Gastrocnemius medialis (tissue), 4 donors: ENCODE results near the gene PLCXD1. TPM values are rescaled to one million over a fixed set of nuclear protein-coding genes. Genes with fewer than 3 reads are reported as not detected.
"Not testable (repeated sequence)": the region's sequence is repeated elsewhere in the genome, so short reads cannot be mapped to it uniquely, and the experiment has no call there.

Source experiments
- ATAC-seq, 2 donors: fragments of 150-250 bp; one replicate each; pipeline ENCODE4 v1.9.1; 2016
- DNase-seq, 2 donors: peaks; one replicate each; pipeline ENCODE4 v3.0.0-alpha.2; 2019
- H3K27ac ChIP-seq, 4 donors: fragments of 200-600 bp; sonication (generic); 1 replicate in 1 of 4; 2 replicates in 3 of 4; pipeline ENCODE4 v1.5.1; 2016 to 2018; ENCODE audit warnings: mild to moderate bottlenecking in 2 of 4, moderate library complexity in 1 of 4
- H3K27me3 ChIP-seq, 3 donors: fragments of 200-600 bp; sonication (generic) in 2 of 3; 1 replicate in 1 of 3; 2 replicates in 2 of 3; pipeline versions ENCODE4 v1.5.1 to v1.6.0; 2016 to 2019; ENCODE audit warnings: mild to moderate bottlenecking in 1 of 3, moderate library complexity in 1 of 3
- H3K36me3 ChIP-seq, 2 donors: fragments of 200-600 bp; sonication (generic) in 1 of 2; one replicate each; pipeline ENCODE4 v1.5.1; 2017 to 2018
- H3K4me1 ChIP-seq, 2 donors: fragments of 200-600 bp; sonication (generic) in 1 of 2; one replicate each; pipeline ENCODE4 v1.5.1; 2016 to 2017; ENCODE audit warnings: mild to moderate bottlenecking in 2 of 2
- H3K4me3 ChIP-seq, 4 donors: fragments of 200-600 bp; sonication (generic) in 3 of 4; 1 replicate in 1 of 4; 2 replicates in 3 of 4; pipeline ENCODE4 v1.5.1; 2016 to 2019; ENCODE audit warnings: mild to moderate bottlenecking in 2 of 4
- H3K9me3 ChIP-seq, 3 donors: fragments of 200-600 bp; sonication (generic) in 2 of 3; 1 replicate in 1 of 3; 2 replicates in 2 of 3; pipeline ENCODE4 v1.5.1; 2016 to 2019
- CTCF ChIP-seq, 5 experiments: fragments of 450-650 bp in 3 of 5; fragments of 200-600 bp in 2 of 5; sonication (generic) in 2 of 5; IDR thresholded peaks in 4 of 5; conservative IDR thresholded peaks in 1 of 5; 1 replicate in 4 of 5; 2 replicates in 1 of 5; pipeline ENCODE4 v1.5.1; 2016 to 2019; ENCODE audit warnings: antibody characterized with exemption in 5 of 5, mild to moderate bottlenecking in 3 of 5, moderate library complexity in 3 of 5
- POLR2A ChIP-seq, 2 donors: fragments of 450-650 bp; IDR thresholded peaks; one replicate each; pipeline ENCODE4 v1.6.1; 2017; ENCODE audit warnings: antibody characterized with exemption in 2 of 2, mild to moderate bottlenecking in 2 of 2, moderate library complexity in 2 of 2
- in situ Hi-C, 4 donors: fragments of 200-750 bp; cut with MboI; loops; one replicate each; pipeline versions ENCODE4 v1.15.0 to v1.8.0; 2017; ENCODE audit warnings: low sequenced_read_pairs in 4 of 4
- intact Hi-C: fragments of 100-400 bp; cut with DNase I; formaldehyde crosslinking; loops from one replicate; pipeline ENCODE4 v1.15.1; 2023; ENCODE audit warnings: low total_unique reads
- total RNA-seq, 4 donors: library from RNA; depleted of rRNA; stranded (reverse); fragments of >200 nt; gene quantifications; one replicate each; pipeline versions ENCODE4 v1.1.0 to v1.2.3, GENCODE V29; 2016

PLCXD1 gene
- total RNA-seq, 4 donors from 2014 or later = 0.36 to 1.7 (median 0.66) TPM

- Histone ChIP-seq H3K27ac (no peak overlapping the region), H3K27me3 (no peaks in the 10 kb centered on the region), H3K36me3 (no peaks in the 10 kb centered on the region), H3K4me1 (no peaks in the 10 kb centered on the region), H3K4me3 (no peak overlapping the region), H3K9me3 (no peaks in the 10 kb centered on the region)
- no peak for TF ChIP-seq CTCF (IDR thresholded peaks at IDR 0.05 in 4 of 5, conservative IDR thresholded peaks at IDR 0.05 in 1 of 5)
- no peak for TF ChIP-seq POLR2A (IDR thresholded peaks at IDR 0.05)
- no peak for DNase-seq
- intact Hi-C loops = no loop called here
- in situ Hi-C loops = no loop called here
- ATAC-seq = no peak
These were observed 17.8 kb downstream of the PLCXD1 start for GRCh38 chrX:298993-299392.

GRCh38 chrX:300334-300733 lies 19.2 kb downstream of the PLCXD1 start:
- no peaks in the 10 kb centered on the region for H3K27me3 ChIP-seq
- H3K36me3 ChIP-seq = peaks cover 0 to 11% of the 10 kb centered on the region in 2 donors
- TF ChIP-seq POLR2A (IDR thresholded peaks at IDR 0.05) (no peak), CTCF (IDR thresholded peaks at IDR 0.05 in 4 of 5, conservative IDR thresholded peaks at IDR 0.05 in 1 of 5) (no peak)
- intact Hi-C loops = no loop called here
- H3K27ac ChIP-seq = no peak overlapping the region
- H3K9me3 ChIP-seq = no peaks in the 10 kb centered on the region
- ATAC-seq (no peak), DNase-seq (no peak)
- no peak overlapping the region for H3K4me3 ChIP-seq
- no peaks in the 10 kb centered on the region for H3K4me1 ChIP-seq
- in situ Hi-C loops = no loop called here

GRCh38 chrX:302975-303374 lies 21.8 kb downstream of the PLCXD1 start:
- DNase-seq (no peak), ATAC-seq (no peak)
- H3K4me1 ChIP-seq = no peaks in the 10 kb centered on the region
- TF ChIP-seq CTCF (IDR thresholded peaks at IDR 0.05 in 4 of 5, conservative IDR thresholded peaks at IDR 0.05 in 1 of 5) (no peak), POLR2A (IDR thresholded peaks at IDR 0.05) (no peak)
- intact Hi-C loops = no loop called here
- peaks cover 0 to 37% of the 10 kb centered on the region in 2 donors for H3K36me3 ChIP-seq
- in situ Hi-C loops = no loop called here
- H3K4me3 ChIP-seq = no peak overlapping the region
- no peak overlapping the region for H3K27ac ChIP-seq
- no peaks in the 10 kb centered on the region for H3K27me3 ChIP-seq
- H3K9me3 ChIP-seq = no peaks in the 10 kb centered on the region

GRCh38 chrX:305781-306613 lies 24.8 kb downstream of the PLCXD1 start:
- H3K27me3 ChIP-seq, H3K27ac ChIP-seq, H3K9me3 ChIP-seq, in situ Hi-C loops, DNase-seq, ATAC-seq, H3K4me1 ChIP-seq, intact Hi-C loops, H3K4me3 ChIP-seq: not testable (repeated sequence)
- H3K36me3 ChIP-seq = peaks cover 0 to 58% of the 10 kb centered on the region in 2 donors

- H3K4me1 ChIP-seq, H3K27me3 ChIP-seq, ATAC-seq, H3K4me3 ChIP-seq, in situ Hi-C loops, H3K9me3 ChIP-seq, H3K27ac ChIP-seq, DNase-seq, intact Hi-C loops: not testable (repeated sequence)
- H3K36me3 ChIP-seq = peaks cover 0 to 65% of the 10 kb centered on the region in 2 donors
These were observed 25.6 kb downstream of the PLCXD1 start for GRCh38 chrX:306614-307251.
